ENCODE results near the gene CNST.

Gene CNST

DNA sequence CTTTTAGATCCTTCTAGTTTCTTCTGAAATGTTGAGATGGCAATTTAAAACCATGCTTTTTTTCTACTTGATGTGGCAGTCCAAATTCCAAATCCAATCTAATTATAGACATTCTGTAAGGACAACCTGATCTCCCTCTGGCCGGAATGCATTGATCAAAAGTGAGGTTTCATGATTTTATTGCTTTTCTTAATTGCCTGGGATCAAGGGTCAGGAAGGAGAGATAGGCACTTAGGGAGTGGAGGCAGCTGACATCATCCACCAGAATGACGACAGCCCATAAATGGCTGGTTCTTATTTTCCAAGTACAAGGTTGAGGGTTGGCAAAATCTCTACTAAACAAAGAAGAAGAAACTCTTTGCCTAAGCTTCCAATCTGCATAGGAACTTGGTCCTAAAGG, 111.6 kb downstream of the CNST start:
- Histone ChIP-seq H3K9ac (ENCODE audit: low read length) (no peak overlapping the region), H3F3A (ENCODE audit: insufficient read depth) (no peaks in the 10 kb centered on the region), H3K9me3 (ENCODE audit: insufficient read depth, low read length) (no peaks in the 10 kb centered on the region), H2AFZ (ENCODE audit: low read depth, low read length, severe bottlenecking) (no peak overlapping the region), H4K20me1 (ENCODE audit: low read depth, low read length) (no peaks in the 10 kb centered on the region), H3K27me3 (ENCODE audit: low read length) (no peaks in the 10 kb centered on the region), H3K4me3 (ENCODE audit: insufficient read depth, low read length, poor library complexity, severe bottlenecking) (no peak overlapping the region), H3K9me2 (replicated peaks; ENCODE audit: insufficient read depth, low read length) (no peaks in the 10 kb centered on the region), H3K79me2 (ENCODE audit: insufficient read depth, low read length) (no peaks in the 10 kb centered on the region), H3K36me3 (ENCODE audit: low read length) (no peaks in the 10 kb centered on the region), H3K4me2 (ENCODE audit: low read depth, low read length, poor library complexity, severe bottlenecking) (no peak overlapping the region), H3K27ac (ENCODE audit: low read depth, low read length) (no peak overlapping the region)
- TF ChIP-seq, protein P1, sequence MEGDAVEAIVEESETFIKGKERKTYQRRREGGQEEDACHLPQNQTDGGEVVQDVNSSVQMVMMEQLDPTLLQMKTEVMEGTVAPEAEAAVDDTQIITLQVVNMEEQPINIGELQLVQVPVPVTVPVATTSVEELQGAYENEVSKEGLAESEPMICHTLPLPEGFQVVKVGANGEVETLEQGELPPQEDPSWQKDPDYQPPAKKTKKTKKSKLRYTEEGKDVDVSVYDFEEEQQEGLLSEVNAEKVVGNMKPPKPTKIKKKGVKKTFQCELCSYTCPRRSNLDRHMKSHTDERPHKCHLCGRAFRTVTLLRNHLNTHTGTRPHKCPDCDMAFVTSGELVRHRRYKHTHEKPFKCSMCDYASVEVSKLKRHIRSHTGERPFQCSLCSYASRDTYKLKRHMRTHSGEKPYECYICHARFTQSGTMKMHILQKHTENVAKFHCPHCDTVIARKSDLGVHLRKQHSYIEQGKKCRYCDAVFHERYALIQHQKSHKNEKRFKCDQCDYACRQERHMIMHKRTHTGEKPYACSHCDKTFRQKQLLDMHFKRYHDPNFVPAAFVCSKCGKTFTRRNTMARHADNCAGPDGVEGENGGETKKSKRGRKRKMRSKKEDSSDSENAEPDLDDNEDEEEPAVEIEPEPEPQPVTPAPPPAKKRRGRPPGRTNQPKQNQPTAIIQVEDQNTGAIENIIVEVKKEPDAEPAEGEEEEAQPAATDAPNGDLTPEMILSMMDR (IDR thresholded peaks at IDR 0.05; ENCODE audit: insufficient read depth, low read length, poor library complexity, severe bottlenecking): no peak
- no peak for TF ChIP-seq EZH2phosphoT487 (conservative IDR thresholded peaks at IDR 0.05; ENCODE audit: low read length)

DNA sequence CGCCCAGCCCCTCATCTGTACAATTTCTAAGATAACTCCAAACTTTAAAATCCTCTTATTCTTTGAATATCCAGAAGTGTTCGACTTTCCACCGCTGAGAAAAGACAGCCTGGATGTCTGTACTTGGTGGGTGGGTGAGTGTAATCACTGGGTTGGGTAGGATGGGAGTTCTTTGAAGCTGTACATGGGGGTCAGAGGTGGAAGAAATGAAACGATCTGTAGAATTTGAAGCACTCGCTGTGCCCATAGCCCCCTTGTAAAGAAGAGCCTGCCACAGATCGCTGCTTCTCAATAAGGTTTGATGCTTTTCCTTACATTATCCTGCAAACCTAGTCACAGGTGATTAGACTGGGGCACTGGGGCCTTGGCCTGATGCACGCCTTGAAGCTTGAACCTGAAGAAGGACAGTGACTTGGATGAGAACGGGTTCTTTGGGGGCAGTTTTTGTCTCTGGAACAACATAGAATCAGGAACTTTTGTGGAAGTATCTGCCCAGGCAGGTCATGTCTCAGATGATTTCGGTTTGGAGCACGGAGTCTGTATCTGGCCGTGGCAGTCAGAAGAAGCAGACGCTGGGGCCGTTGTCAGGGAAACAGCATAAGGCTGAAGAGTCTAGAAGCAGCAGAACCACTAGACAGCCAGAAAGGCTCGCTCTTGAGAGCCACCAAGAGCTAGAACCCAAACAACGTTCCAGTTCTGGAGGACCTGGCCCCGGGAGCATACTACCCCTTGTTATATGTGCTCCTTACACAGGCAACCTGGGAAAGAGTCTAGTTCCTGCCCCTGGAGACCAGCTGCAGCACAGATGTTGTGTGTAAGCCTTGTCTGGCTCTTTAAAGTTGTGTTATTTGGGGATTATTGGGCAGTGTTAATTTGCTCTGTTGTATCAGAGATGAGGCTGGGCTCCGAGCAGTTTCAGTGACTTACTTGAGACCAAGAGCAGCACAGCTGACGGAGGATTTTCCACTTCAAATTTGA, 112.8 kb downstream of the CNST start:
- H3K27ac ChIP-seq (ENCODE audit: low read depth, low read length): no peak overlapping the region
- no peaks in the 10 kb centered on the region for H3K36me3 ChIP-seq (ENCODE audit: low read length)
- no peaks in the 10 kb centered on the region for H4K20me1 ChIP-seq (ENCODE audit: low read depth, low read length)
- no peak overlapping the region for H3K9ac ChIP-seq (ENCODE audit: low read length)
- H3K9me2 ChIP-seq (replicated peaks; ENCODE audit: insufficient read depth, low read length): no peaks in the 10 kb centered on the region
- no peak overlapping the region for H2AFZ ChIP-seq (ENCODE audit: low read depth, low read length, severe bottlenecking)
- H3K27me3 ChIP-seq (ENCODE audit: low read length): no peaks in the 10 kb centered on the region
- no peaks in the 10 kb centered on the region for H3K9me3 ChIP-seq (ENCODE audit: insufficient read depth, low read length)
- H3K4me2 ChIP-seq (ENCODE audit: low read depth, low read length, poor library complexity, severe bottlenecking): no peak overlapping the region
- no peak overlapping the region for H3K4me3 ChIP-seq (ENCODE audit: insufficient read depth, low read length, poor library complexity, severe bottlenecking)
- no peaks in the 10 kb centered on the region for H3K79me2 ChIP-seq (ENCODE audit: insufficient read depth, low read length)
- TF ChIP-seq, protein P1 (IDR thresholded peaks at IDR 0.05; ENCODE audit: insufficient read depth, low read length, poor library complexity, severe bottlenecking): no peak
- TF ChIP-seq EZH2phosphoT487 (conservative IDR thresholded peaks at IDR 0.05; ENCODE audit: low read length): no peak
- no peaks in the 10 kb centered on the region for H3F3A ChIP-seq (ENCODE audit: insufficient read depth)

DNA sequence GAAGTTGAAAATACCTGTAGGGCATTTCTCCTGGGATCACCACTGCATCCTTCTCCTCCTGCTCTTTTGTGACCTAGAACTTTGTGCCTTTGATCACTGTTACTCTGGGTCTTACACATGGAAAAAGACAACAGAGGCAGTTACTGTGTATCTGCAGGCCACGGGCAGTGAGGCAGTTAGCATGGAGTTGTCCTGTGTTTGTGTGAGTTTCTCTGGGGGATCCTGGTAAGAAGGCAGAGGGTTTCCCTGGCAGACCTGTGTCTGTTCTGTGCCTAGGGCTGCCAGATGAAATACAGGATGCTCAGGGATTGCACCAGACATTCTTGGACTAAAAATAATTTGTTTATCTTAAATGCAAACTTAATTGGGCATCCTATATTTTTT, 113.5 kb downstream of the CNST start:
- Histone ChIP-seq H3K27ac (ENCODE audit: low read depth, low read length) (no peak overlapping the region), H3K4me2 (ENCODE audit: low read depth, low read length, poor library complexity, severe bottlenecking) (no peak overlapping the region), H3K9me3 (ENCODE audit: insufficient read depth, low read length) (no peaks in the 10 kb centered on the region), H2AFZ (ENCODE audit: low read depth, low read length, severe bottlenecking) (no peak overlapping the region), H3K9ac (ENCODE audit: low read length) (no peak overlapping the region), H3K9me2 (replicated peaks; ENCODE audit: insufficient read depth, low read length) (no peaks in the 10 kb centered on the region), H3K4me3 (ENCODE audit: insufficient read depth, low read length, poor library complexity, severe bottlenecking) (no peak overlapping the region), H3K27me3 (ENCODE audit: low read length) (no peaks in the 10 kb centered on the region), H3K36me3 (ENCODE audit: low read length) (no peaks in the 10 kb centered on the region), H3K79me2 (ENCODE audit: insufficient read depth, low read length) (no peaks in the 10 kb centered on the region), H4K20me1 (ENCODE audit: low read depth, low read length) (no peaks in the 10 kb centered on the region), H3F3A (ENCODE audit: insufficient read depth) (no peaks in the 10 kb centered on the region)
- TF ChIP-seq, protein P1 (IDR thresholded peaks at IDR 0.05; ENCODE audit: insufficient read depth, low read length, poor library complexity, severe bottlenecking): no peak
- TF ChIP-seq EZH2phosphoT487 (conservative IDR thresholded peaks at IDR 0.05; ENCODE audit: low read length): no peak

Measured in SU-DHL-6 (cell line).